Liver (tissue), 9 donors: ENCODE data around the gene SLC25A13. TPM values are rescaled to one million over a fixed set of nuclear protein-coding genes. Genes with fewer than 3 reads are reported as not detected.

ENCODE experiments used
- DNase-seq: peaks from one replicate; pipeline ENCODE4 v3.0.0-alpha.2; 2017; ENCODE audit warnings: low spot score
- H3K27ac ChIP-seq, 2 donors: one replicate each; pipeline ENCODE4 v1.7.0; 2013; ENCODE audit warnings: inconsistent platforms in 2 of 2, low read length in 2 of 2, control low read depth in 1 of 2, low read depth in 1 of 2, mild to moderate bottlenecking in 1 of 2
- H3K27me3 ChIP-seq, 4 donors: one replicate each; pipeline versions ENCODE4 v1.6.1 to v1.7.0; 2013; ENCODE audit warnings: low read length in 3 of 4, inconsistent platforms in 1 of 4, mild to moderate bottlenecking in 1 of 4, moderate library complexity in 1 of 4; ENCODE audit not compliant: control insufficient read depth in 4 of 4, insufficient read depth in 4 of 4
- H3K36me3 ChIP-seq, 4 donors: one replicate each; pipeline versions ENCODE4 v1.6.1 to v1.7.0; 2013; ENCODE audit warnings: low read length in 3 of 4, mild to moderate bottlenecking in 3 of 4, low read depth in 1 of 4, moderate library complexity in 1 of 4; ENCODE audit not compliant: control insufficient read depth in 4 of 4, insufficient read depth in 3 of 4
- H3K4me1 ChIP-seq, 4 donors: one replicate each; pipeline versions ENCODE4 v1.6.1 to v1.7.0; 2013; ENCODE audit warnings: low read length in 3 of 4, mild to moderate bottlenecking in 3 of 4, moderate library complexity in 1 of 4; ENCODE audit not compliant: control insufficient read depth in 4 of 4, insufficient read depth in 4 of 4
- H3K4me3 ChIP-seq, 3 donors: one replicate each; pipeline versions ENCODE4 v1.6.1 to v1.7.0; 2013; ENCODE audit warnings: low read length in 3 of 3, control low read depth in 1 of 3, low read depth in 1 of 3, mild to moderate bottlenecking in 1 of 3
- H3K9ac ChIP-seq, 2 donors: one replicate each; pipeline ENCODE4 v1.7.0; 2013; ENCODE audit warnings: low read length in 2 of 2, mild to moderate bottlenecking in 2 of 2, moderate library complexity in 2 of 2, control low read depth in 1 of 2, low read depth in 1 of 2
- H3K9me3 ChIP-seq, 4 donors: one replicate each; pipeline versions ENCODE4 v1.6.1 to v1.7.0; 2013; ENCODE audit warnings: low read length in 3 of 4; ENCODE audit not compliant: control insufficient read depth in 4 of 4
- ATF3 ChIP-seq: IDR thresholded peaks from 2 replicates; pipeline ENCODE4 v1.6.1; 2016; ENCODE audit warnings: antibody characterized with exemption
- CTCF ChIP-seq: fragments of 150-350 bp; IDR thresholded peaks from 2 replicates; pipeline ENCODE4 v1.5.1; 2017; ENCODE audit warnings: improper control_type of control experiment, low read depth, low read length; ENCODE audit not compliant: missing input control
- EGR1 ChIP-seq, 2 donors: IDR thresholded peaks; 2 replicates each; pipeline ENCODE4 v1.6.1; 2016 to 2018; ENCODE audit warnings: antibody characterized with exemption in 2 of 2, low read depth in 2 of 2
- FOXA1 ChIP-seq: IDR thresholded peaks from 2 replicates; pipeline ENCODE4 v1.6.1; 2016; ENCODE audit warnings: antibody characterized with exemption
- GABPA ChIP-seq, 2 donors: IDR thresholded peaks in 1 of 2; conservative IDR thresholded peaks in 1 of 2; 2 replicates each; pipeline ENCODE4 v1.6.1; 2016; ENCODE audit warnings: antibody characterized with exemption in 2 of 2, mild to moderate bottlenecking in 1 of 2, moderate library complexity in 1 of 2
- HNF4A ChIP-seq, 2 donors: conservative IDR thresholded peaks; 2 replicates each; pipeline ENCODE4 v1.6.1; 2016; ENCODE audit warnings: antibody characterized with exemption in 2 of 2, mild to moderate bottlenecking in 2 of 2
- HNF4G ChIP-seq: IDR thresholded peaks from 2 replicates; pipeline ENCODE4 v1.6.1; 2016; ENCODE audit warnings: antibody characterized with exemption
- JUND ChIP-seq, 2 donors: IDR thresholded peaks; 2 replicates each; pipeline ENCODE4 v1.6.1; 2016; ENCODE audit warnings: antibody characterized with exemption in 2 of 2
- NR2F2 ChIP-seq: IDR thresholded peaks from 2 replicates; pipeline ENCODE4 v1.6.1; 2016; ENCODE audit warnings: antibody characterized with exemption
- RXRA ChIP-seq, 2 donors: IDR thresholded peaks; 2 replicates each; pipeline ENCODE4 v1.6.1; 2017 to 2018; ENCODE audit warnings: antibody characterized with exemption in 2 of 2, mild to moderate bottlenecking in 1 of 2
- SP1 ChIP-seq: IDR thresholded peaks from 2 replicates; pipeline ENCODE4 v1.6.1; 2018; ENCODE audit warnings: antibody characterized with exemption, mild to moderate bottlenecking
- TAF1 ChIP-seq: conservative IDR thresholded peaks from 2 replicates; pipeline ENCODE4 v1.6.1; 2016; ENCODE audit warnings: antibody characterized with exemption, mild to moderate bottlenecking
- YY1 ChIP-seq: IDR thresholded peaks from 2 replicates; pipeline ENCODE4 v1.6.1; 2016; ENCODE audit warnings: antibody characterized with exemption, mild to moderate bottlenecking
- ZBTB33 ChIP-seq: IDR thresholded peaks from 2 replicates; pipeline ENCODE4 v1.6.1; 2016; ENCODE audit warnings: antibody characterized with exemption
- WGBS: extraction: QIAGEN DNeasy Blood & Tissue Kit; methylation state at CpG from one replicate; pipeline ENCODE4 v1.1.7; 2013; 5-methylcytosine and 5-hydroxymethylcytosine counted together
- polyA plus RNA-seq, 2 donors: library from polyadenylated mRNA; stranded (reverse) in 1 of 2; unstranded in 1 of 2; fragments of 200-250 nt in 1 of 2; fragments of >200 nt in 1 of 2; fragmentation: Nextera tagmentation in 1 of 2; extraction: Ambion mirVana in 1 of 2; gene quantifications; one replicate each; pipeline versions ENCODE4 v1.2.1 to v1.2.3, GENCODE V29; 2013 to 2015
- total RNA-seq, 2 donors: library from RNA; depleted of rRNA; stranded (reverse); fragments of >200 nt; gene quantifications; one replicate each; pipeline ENCODE4 v1.2.3, GENCODE V29; 2014
- donor health status: healthy.
- donor health status: healthy.
- donor health status: healthy.
- donor health status: healthy.
- donor health status: healthy.

Gene SLC25A13
- total and polyA plus RNA-seq, 4 donors: 45.6 to 116 (median 63.9) TPM

- no peak for TF ChIP-seq ZBTB33
Measured at GRCh38 chr7:96120445-96121225, 201.3 kb downstream of the SLC25A13 start (continued).

- no peak for DNase-seq
- 84% methylated on average over 13 of the region's 13 CpGs for WGBS
Measured at GRCh38 chr7:96118449-96119001, 203.4 kb downstream of the SLC25A13 start.

More at GRCh38 chr7:96118449-96119001, 203.4 kb downstream of the SLC25A13 start:
- Histone ChIP-seq H3K36me3 (peaks cover 0 to 32% (median 21%) of the 10 kb centered on the region in 4 donors), H3K27ac (no peak overlapping the region), H3K9ac (no peak overlapping the region), H3K4me3 (no peak overlapping the region), H3K9me3 (no peaks in the 10 kb centered on the region), H3K4me1 (no peaks in the 10 kb centered on the region), H3K27me3 (no peaks in the 10 kb centered on the region)
- TF ChIP-seq TAF1 (no peak), RXRA (IDR thresholded peaks at IDR 0.05) (no peak), EGR1 (IDR thresholded peaks at IDR 0.05; ENCODE audit: low read depth in 2 of 2) (no peak), CTCF (no peak), NR2F2 (no peak), HNF4G (no peak), ATF3 (no peak), ZBTB33 (no peak), SP1 (no peak), YY1 (no peak), JUND (IDR thresholded peaks at IDR 0.05) (no peak), HNF4A (conservative IDR thresholded peaks at IDR 0.05) (no peak), GABPA (IDR thresholded peaks at IDR 0.05 in 1 of 2, conservative IDR thresholded peaks at IDR 0.05 in 1 of 2) (no peak), FOXA1 (no peak)
